Hematopoietic multipotent progenitor cell (in vitro differentiated cells): ENCODE measurements around the gene SH3TC1. TPM values are rescaled to one million over a fixed set of nuclear protein-coding genes. Genes with fewer than 3 reads are reported as not detected.

Experiments
- DNase-seq, 3 donors: peaks; one replicate each; pipeline ENCODE4 v3.0.0-alpha.2; 2011 to 2015; ENCODE audit warnings: low read depth in 2 of 3, low spot score in 2 of 3
- total RNA-seq: library from RNA; depleted of rRNA; stranded (reverse); fragments of >200 nt; gene quantifications from one replicate; pipeline ENCODE4 v1.2.3, GENCODE V29; 2012

Gene SH3TC1
- total RNA-seq, 1 donor: 88.1 TPM

DNA sequence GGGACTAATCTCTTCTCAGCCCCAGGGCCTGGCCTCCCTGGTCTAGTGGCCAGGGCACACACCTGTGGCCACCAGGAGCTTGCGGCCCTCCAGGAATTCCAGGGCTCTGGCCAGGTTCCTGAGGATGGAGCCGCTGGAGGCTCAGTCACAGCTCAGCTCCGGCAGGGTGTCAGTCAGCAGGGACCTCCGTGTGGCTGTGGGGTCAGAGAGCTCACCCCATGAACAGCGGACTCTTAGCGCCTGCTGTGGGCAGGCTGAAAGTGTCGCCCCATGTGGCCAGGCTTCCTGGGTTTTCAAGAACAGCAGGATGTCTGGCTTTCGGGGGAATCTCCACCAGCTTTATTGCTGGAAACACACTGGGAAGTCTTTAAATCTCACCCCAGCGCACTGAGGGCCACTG lies 19.3 kb upstream of the SH3TC1 start:
- DNase-seq: no peak

DNA sequence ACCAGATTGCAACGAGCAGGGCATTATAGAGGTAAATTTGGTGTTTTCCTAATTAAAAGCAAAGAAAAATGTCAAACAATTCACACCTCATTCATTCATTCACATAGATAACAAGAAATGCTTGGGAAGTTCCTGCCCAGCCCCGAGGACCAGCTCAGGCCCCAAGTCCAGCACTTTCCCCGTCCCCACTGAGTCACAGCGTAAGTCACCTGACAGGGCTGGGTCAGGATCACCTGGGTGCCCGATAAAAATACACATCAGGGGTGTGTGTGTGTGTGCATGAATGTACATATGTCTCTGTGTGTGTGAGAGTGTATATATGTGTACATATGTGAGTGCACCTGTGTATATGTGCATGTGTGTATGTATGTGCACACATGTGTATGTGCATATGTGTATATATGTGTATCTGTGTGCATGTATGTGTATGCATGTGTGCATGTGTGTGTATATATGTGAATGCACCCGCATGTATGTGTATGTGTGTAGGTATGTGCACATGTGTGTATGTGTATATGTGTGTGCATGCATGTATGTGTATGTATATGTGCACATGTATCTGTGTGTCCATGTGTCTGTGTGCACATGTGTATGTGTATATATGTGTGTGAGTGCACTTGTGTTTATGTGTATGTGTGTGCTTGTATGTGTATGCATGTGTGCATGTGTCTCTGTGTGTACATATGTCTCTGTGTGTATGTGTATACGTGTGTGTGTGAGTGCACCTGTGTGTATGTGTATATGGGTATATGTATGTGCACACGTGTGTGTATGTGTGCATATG lies 18.6 kb upstream of the SH3TC1 start:
- no peak for DNase-seq

DNA sequence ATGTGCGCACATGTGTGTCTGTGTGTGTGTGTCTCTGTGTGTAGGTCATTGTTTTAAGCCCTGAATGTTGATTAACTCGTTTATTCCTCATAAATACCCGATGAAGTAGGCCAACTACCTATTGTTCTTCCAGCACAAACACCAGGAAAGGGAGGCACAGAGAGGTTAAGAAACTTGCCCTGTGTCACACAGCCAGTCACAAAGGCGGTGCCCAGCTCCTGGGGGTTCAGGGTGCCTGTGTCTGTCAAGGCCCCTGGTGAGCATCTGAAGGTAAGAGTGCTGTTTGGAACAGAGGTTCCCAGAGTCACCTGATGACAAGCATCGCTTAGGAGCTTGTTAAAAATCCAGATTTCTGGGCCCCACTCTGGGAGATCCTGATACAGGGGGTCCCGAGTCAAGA lies 18.0 kb upstream of the SH3TC1 start:
- DNase-seq: no peak

DNA sequence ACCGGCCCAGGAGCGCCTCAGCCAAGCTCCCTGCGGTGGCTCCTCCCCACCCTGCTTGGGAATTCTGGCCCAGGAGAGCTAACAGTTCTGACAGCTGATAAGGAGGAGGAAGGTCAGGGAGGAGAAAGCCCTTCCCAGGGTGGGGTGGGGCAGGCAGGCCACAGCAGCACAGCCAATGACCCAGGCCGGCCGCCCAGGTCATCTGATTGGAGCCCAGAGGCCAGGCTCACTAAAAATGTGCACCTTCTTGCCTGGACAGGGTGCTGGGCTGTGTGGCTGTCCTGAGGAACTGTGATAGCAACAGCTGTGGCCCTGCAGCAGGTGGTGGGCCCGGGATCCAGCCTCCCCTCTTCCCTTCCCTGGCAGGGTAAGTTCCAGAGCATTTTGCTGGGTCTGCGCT lies 17.2 kb upstream of the SH3TC1 start:
- DNase-seq: no peak

DNA sequence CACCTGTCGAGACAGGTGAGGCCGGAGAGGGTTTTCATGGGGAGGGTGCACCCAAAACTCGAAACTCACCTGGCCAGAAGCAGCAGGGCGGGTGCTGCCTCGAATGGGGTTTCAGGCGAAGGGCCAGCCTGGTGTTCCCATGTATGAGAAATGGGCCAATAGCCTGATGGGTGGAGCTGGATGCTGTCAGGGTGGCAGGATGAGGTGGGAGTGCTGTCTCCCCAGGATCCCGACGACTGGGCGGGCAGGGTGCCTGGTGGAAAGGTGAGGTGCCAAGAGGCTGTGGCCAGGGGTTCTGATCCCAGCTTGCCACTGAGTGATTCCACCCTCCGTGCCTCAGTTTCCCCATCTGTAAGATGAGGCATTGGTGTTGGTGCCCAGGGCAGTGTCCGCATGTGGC lies 16.8 kb upstream of the SH3TC1 start:
- no peak for DNase-seq

DNA sequence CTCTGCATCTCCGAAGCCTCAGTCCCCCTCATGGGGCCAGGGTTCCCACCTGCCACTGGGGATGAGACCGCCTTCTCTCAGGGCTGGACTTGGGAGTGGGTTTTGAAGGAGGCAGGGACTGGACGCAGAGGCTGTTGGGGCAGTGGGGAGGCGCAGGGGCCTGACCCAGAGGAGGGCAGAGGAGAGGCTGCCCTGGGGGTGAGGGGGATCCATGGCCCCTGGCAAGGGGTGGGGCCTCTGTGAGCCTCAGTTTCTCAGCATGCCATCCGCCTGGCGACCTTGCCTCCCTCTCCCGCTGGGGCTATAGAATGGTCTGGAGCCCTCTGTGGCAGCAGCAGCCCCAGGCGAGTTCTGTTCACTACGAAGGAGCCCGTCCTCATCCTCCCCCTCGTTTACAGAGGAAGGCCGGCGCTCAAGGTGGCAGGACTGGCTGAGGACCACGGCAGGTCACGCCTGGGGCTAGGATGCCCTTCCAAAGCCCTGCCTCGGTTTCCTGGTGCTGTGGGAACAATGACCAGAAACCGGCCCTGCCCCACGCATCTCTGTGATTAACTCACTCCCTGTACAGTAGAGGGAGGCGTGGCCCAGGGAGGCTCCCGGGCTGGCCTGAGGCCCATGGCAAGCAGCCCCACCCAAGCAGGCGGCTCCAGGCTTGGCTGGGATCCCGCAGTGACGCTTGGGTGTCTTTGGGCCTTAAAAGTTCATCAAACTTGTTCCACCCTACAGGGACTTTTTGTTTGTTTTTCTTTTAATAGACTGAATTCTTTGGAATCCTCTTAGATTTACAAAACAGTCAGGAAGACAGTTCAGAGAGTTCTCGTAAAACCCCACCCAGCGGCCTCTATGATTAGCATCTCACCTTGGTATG lies 16.0 kb upstream of the SH3TC1 start:
- no peak for DNase-seq

DNA sequence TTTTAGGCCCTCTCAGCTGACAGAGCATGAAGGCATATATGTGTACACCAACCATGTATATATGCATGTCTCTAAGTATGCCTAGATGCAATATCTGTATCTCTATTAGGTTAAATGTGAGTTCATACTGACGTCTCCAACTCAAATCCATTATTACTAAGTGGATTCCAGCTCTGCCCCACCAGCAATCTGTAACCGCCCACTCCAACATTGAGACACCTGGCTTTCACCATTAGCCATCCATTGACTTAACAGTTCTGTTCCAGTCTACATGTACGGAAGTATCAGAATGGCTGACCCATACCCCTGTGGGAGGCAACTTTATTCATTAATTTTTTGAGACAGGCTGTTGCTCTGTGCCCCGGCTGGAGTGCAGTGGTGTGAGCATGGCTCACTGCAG lies 15.0 kb upstream of the SH3TC1 start:
- no peak for DNase-seq

DNA sequence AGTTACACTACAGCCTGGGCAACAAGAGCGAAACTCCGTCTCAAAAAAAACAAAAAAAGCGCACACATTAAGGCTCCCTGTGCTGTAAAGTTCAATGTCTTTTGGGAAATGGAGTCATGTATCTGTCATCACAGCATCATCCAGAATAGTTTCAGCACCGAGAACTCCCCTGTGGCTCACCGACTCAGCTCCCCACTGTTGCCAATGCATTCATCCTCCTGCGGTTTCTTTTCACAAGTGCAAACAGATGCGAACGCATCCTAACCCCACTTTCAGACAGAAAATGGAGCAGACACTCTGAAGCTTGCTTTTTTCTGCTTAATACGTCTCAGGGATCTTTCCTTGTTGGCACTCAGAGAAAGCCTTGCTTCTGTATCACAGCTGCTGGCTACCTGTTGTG lies 13.8 kb upstream of the SH3TC1 start:
- DNase-seq: no peak

DNA sequence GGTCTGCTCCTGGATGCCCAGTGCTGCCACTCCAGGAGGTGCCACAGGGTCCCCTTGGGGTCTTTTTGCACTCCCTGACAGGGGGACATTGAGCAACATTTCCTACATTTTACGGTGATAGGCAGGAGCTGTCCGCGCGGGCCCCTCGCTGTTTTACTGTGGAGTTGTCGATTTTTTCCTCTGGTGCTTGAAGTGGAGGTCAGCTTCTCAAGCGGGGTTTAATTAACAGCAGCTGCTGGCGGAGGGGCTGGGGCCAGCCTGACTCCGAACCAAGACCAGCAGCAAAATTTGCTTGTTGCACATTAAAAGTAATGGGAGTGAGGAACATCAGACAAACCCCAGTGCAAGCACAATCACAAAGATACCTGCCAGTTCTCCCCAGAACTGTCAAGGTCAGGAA lies 13.2 kb upstream of the SH3TC1 start:
- DNase-seq: no peak

DNA sequence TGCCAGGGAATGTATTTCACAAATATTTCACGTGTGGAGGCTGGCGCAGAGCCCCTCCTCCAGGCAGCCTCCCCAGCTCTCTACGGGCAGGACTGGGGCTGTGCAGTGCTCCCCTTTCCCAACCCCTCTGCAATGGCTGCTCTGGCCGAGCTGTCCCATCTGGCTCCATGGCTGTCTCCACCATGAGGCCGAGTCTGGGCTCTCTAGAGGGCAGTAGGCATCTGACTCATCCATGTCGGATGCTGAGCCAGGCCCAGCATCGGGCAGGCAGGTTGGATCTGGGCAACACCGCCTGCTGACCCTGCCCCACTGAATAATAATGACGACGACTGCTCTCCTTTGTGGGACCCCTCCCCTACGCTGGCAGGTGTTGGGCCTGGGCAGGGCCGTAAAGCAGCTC lies 11.0 kb upstream of the SH3TC1 start:
- DNase-seq: no peak

DNA sequence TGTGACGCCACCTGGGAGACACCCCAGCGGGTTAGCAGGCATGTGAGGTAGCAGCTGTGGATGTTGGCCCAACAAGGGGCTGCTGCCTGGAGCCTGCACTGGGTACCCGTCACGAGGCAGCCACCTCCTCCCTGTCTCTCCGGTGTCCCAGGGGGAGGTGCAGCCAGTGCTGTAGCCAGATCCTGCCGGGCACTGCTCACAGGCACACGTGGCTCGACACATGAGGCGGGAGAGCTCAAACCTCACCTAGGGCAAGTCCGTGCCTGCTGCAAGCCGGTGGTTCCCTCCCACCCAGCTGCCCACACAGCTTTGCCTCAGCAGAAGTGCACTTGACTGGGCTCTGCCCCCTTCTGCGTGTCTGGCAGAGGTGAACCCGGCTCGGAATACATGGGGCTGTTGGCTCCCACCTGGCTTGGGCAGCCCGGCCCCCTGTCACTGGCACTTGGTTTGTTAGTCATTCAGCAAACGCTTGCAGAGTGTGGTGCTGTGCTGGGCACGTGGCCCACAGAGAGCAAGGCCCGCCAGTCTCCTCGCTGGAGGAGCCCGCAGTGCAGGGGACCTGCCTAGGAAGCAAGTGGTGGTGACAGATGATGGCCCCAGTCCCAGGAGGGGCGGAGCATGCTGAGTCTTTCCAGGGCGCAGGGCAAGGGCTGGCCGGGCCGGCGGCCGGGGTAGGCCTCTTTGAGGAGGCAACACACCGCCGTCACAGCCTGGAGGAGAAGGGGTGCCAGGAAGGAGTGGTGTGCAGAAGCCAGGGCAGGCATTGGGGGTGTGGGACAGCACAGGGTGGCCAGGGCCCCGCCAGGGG lies 10.1 kb upstream of the SH3TC1 start:
- DNase-seq: peak in 1 of 3 donors; percentile 49

DNA sequence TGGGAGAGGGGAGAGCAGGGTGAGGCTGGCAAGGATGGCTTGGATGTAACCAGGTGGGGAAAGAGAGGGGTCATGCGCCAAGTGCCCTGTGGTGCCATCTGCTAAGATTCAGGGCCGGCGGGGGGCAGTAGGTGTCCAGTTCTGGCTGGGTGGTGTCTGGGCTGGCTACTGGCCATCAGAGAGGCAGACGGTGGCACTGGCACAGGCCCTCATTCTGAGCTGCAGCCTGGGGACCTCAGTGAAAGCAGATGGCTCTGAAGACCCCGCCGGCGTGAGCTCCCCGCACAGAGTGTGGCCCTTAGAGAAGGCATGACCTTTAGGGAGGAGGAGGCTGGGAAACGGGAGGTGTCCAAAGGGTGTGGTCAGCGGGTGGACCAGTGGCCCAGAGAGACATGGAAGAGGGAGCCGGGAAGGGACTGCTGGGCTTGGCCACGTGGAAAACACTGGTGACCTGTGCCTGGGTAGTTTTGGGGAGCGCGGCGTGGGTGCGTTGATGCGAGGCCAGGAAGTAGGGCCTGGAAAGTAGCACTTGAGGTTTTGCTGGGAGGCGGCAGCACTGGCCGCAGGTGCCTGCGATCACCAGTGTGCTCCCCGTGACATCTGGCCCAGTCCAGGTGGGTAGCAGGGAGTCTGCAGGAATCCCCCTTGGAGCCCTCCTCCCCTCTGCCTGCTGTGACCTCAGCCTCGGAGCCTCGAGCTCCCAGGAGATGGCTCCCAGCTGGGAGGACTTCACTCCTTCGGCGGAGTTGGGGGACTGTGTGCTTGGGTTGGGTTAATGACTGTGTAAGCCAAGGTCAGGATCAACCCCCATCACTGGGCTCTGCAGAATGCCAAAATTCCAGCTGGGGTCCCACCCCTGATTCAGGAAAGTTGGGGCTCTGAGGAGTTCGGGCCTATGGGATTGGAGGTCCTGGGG lies 9.3 kb upstream of the SH3TC1 start:
- DNase-seq: no peak

DNA sequence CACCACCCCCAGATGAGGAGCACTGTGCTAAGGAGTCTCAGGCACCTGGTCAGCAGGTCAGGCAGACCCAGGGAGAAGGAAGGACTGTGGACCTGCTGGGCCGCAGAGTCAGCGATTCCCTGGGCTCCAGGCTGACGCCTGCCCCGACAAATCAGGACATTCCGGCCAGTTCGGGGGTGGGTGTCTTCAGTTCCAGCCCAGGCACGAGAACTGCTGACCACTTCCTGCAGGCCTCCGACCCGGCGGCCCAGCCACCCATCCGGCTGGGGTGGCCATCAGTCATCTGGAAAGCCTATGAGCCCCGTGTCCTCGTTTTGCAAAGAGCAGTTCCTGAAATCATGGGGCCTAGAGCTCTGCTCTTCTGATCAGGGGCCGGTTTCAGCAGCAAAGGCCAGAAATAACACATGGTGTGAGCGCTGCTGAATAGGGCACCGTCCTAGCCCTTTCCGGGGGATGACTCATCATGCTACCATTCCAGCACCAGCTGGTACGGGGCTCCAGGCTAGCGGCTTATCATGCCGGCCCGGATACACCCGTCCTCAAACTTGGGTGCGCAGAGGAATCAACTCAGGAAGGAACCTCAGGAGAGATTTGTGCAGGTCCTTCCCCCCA lies 7.8 kb upstream of the SH3TC1 start:
- DNase-seq: peak in 2 of 3 donors; percentile 93 to 94

DNA sequence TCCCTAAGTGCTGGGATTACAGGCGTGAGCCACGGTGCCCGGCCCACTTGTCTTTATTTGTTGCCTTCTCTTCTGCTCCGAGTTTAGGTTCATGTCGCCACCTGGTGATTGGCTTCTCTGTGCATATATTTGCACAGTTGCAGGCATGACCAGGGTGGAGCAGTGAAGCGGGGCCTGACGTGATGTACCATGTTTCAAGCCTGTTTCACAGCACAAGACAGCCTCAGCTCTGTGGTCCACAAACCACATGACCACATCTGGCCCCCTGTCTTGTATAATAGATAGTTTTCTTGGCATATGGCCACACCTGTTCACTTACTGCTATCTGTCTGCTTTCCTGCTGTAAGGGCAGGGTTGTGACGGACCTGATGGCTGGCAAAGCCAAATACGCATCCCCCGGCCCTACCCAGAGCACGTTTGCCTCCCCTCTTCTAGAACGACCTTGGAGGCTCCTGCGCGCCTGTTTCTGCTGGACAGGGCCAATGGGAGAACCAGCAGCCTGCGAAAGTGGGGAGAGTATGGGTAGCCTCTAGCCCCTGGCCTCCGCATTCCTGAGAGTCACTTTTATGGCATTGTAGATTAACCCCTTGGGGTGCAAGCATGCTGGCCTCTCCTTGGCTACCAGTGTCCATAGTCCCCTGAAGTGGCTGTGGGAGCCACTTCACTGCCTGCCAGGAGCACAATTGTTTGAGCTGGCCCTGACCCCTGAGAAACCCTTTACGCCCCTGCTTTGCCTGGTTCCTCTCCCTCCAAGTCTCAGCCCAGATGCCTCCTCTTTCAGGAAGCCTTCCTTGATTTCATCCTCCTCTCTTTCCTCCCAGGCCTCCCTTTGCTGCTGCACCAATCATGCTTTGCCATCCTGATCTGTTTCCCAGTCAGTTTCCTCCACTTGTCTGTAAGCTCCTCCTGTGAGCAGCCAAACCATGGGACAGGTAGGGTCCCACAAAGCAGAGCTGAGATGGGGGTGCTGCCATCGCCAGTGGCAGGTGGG lies 6.0 kb upstream of the SH3TC1 start:
- peak in 2 of 3 donors; percentile 88 to 89 for DNase-seq

DNA sequence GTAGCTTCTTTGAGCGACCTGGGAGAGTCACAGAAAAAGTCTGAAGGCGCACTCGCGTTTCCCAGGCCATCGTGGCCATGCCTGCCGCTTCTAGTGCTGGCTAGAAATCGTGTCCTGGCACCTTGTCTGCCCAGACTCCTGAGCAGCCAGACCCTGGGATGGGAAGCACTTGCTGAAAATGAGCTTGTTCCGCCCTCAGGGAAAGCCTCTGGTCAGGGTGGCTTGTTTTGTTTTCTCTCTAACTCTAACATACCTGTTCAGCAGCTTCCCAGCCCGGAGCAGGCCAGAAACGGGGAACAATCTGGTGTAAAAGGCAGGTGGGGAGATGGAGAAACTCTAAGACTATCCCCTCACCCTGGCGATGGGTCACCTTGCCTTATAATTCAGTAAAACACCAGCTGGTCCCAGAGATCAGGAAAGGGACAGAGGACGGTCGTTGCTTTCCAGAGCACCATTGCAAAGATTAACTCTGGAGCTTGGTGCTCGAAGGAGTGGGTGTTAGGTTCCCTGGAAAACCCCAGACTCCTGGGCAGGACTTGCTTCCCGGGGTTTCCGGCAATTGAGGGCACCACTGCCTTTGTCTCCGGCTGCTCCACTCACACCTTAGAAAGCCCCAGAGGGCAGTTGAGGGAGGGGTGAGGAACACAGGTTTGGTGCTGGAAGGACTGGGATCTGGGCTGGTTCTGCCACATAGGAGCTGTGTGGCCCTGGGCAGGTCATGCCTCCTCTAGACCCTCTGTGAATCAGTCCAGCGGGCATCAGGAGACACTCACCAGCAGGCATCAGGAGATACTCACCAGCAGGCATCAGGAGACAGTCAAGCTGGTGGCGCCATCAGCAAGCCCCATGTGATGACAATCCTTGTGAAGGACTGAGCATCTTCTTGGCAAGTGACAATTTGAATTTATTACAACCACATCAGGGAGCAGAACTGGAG lies 4.5 kb upstream of the SH3TC1 start:
- no peak for DNase-seq

DNA sequence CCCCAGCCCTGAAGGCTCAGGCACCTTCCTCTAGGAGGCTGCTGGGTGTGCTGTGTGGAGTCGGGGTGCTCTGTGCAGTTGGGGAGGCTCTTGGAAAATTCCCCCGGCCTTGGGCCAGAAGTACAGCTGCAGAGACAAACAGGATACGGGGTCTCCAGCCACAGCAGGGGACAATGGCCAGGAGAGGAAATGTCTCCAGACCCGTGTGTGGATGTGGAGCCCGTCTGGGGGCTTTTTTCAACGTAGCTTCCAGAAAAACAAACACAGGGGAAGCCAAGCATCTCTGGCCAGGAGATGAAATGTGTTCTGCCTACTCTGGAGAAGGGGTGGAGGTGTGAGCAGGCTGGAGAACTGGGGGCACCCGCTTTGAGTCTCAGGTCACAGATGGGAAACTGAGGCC lies 3.7 kb upstream of the SH3TC1 start:
- DNase-seq: no peak

DNA sequence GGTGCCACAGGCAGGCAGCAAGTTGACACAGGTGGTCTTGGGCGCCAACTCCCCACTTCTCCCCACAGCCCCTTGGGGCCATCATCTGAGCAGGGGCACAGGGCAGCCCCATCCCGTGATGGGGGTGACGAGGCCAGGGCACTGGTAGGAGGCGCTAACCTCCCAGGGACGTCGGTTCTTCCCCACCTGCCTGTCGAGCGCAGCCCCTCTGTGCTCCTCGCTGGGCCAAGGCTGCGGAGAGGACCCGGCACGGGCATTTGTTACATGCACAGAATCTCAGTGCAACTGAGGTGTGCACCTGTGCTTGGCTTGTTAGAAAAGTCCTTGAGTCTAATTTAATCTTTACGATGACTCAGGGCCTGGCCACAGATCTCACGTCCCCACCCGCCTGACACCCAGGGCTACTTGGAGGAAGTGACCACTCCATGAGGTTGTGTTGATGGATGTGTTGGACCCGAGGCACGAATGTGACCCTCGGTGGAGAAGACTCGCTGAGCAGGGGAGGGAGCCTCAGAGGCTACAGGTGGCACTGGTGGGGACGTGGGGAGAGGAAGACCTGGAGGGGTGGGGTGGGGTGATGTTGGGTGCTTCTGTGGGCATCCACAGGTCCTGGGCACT lies 3.1 kb upstream of the SH3TC1 start:
- DNase-seq: no peak
